ENCODE results near the gene CDC16. TPM values are rescaled to one million over a fixed set of nuclear protein-coding genes. Genes with fewer than 3 reads are reported as not detected.

CDC16 gene
- total and polyA plus RNA-seq, 9 of the 15 experiments (the other 6 are each of a cell fraction or from before 2014, with no cell fraction given) = 23.2 to 102 (median 51.6) TPM

- no peak for TF ChIP-seq ZNF217 (CRISPR knock-in tag; IDR thresholded peaks at IDR 0.05)
Measured at GRCh38 chr13:114222461-114222968, 12.2 kb upstream of the CDC16 start (continued).

- POLR2A ChIA-PET = interaction anchor here (0.6 kb wide), 1 partner anchor 60 kb away, joined by 3 read pairs; no protein-coding TSS in a partner anchor
- Histone ChIP-seq H3K27ac (ENCODE audit: extremely low read depth, low read depth, low read length) (no peak overlapping the region), H3K79me2 (ENCODE audit: control insufficient read depth, insufficient read depth, low read length) (no peaks in the 10 kb centered on the region), H3K27me3 (ENCODE audit: control insufficient read depth in 2 of 2, insufficient read depth in 2 of 2, low read length in 2 of 2) (no peaks in the 10 kb centered on the region), H3K9me1 (ENCODE audit: control insufficient read depth, insufficient read depth, low read length) (no peaks in the 10 kb centered on the region), H3K9ac (ENCODE audit: insufficient read depth in 1 of 2, low read depth in 2 of 2, low read length in 2 of 2) (no peak overlapping the region), H3K36me3 (ENCODE audit: control insufficient read depth, insufficient read depth, low read length) (no peaks in the 10 kb centered on the region), H3K4me1 (replicated peaks in 1 of 2; ENCODE audit: control insufficient read depth in 2 of 2, insufficient read depth in 2 of 2, low read length in 2 of 2) (peaks cover 22 to 23% of the 10 kb centered on the region in 2 experiments; a peak in 4 of 5 replicates), H3K9me3 (replicated peaks; ENCODE audit: control insufficient read depth, insufficient read depth, low read depth, low read length) (no peaks in the 10 kb centered on the region), H2AFZ (ENCODE audit: low read depth, low read length) (no peak overlapping the region), H3K4me2 (ENCODE audit: insufficient read depth, low read length) (no peak overlapping the region), H3K4me3 (no peak overlapping the region), H4K20me1 (replicated peaks; ENCODE audit: control insufficient read depth, insufficient read depth, low read length) (no peaks in the 10 kb centered on the region)
- no TSS peak for BruUV-seq (replicated peaks)
- no peak for DNase-seq (ENCODE audit: extremely low read depth in 1 of 4, low spot score in 3 of 4)
- 98% methylated on average over 12 of the region's 13 CpGs for WGBS (ENCODE audit: insufficient coverage, low coverage, missing lambda C conversion rate)
- ATAC-seq = no peak
- CTCF ChIA-PET (ENCODE audit: low intra/inter-chr PET ratio) = no interaction called here
- TF ChIP-seq WHSC1 (IDR thresholded peaks at IDR 0.05; ENCODE audit: low read length) (no peak), CLOCK (CRISPR knock-in tag; IDR thresholded peaks at IDR 0.05; ENCODE audit: borderline replicate concordance) (no peak), CREBBP (IDR thresholded peaks at IDR 0.05; ENCODE audit: low read depth, low read length) (no peak), ZNF764 (CRISPR knock-in tag; IDR thresholded peaks at IDR 0.05; ENCODE audit: low read depth) (no peak)
- TF ChIP-seq, protein P1, sequence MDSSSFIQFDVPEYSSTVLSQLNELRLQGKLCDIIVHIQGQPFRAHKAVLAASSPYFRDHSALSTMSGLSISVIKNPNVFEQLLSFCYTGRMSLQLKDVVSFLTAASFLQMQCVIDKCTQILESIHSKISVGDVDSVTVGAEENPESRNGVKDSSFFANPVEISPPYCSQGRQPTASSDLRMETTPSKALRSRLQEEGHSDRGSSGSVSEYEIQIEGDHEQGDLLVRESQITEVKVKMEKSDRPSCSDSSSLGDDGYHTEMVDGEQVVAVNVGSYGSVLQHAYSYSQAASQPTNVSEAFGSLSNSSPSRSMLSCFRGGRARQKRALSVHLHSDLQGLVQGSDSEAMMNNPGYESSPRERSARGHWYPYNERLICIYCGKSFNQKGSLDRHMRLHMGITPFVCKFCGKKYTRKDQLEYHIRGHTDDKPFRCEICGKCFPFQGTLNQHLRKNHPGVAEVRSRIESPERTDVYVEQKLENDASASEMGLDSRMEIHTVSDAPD (CRISPR knock-in tag; IDR thresholded peaks at IDR 0.05) = no peak
- in situ Hi-C loops (cut with MboI) = no loop called here
- intact Hi-C loops (cut with micrococcal nuclease) = loop anchor here (5.0 kb wide), 1 partner anchor 77 kb away; no protein-coding TSS in a partner anchor
- FAIRE-seq = no peak
Measured at GRCh38 chr13:114224201-114224600, 10.5 kb upstream of the CDC16 start.
